Mesothelial cell of epicardium (in vitro differentiated cells): ENCODE measurements around the gene UVSSA. TPM values are rescaled to one million over a fixed set of nuclear protein-coding genes. Genes with fewer than 3 reads are reported as not detected.

ENCODE experiments used
- DNase-seq, 2 experiments: peaks; one replicate each; pipeline ENCODE4 v3.0.0; 2021; ENCODE audit warnings: low spot score in 2 of 2; ENCODE audit not compliant: unreplicated experiment in 2 of 2
- H3K27ac Mint-ChIP-seq: 2 replicates; pipeline ENCODE4 v1.8.0; 2021; ENCODE audit warnings: mixed read lengths
- H3K27me3 Mint-ChIP-seq: 2 replicates; pipeline ENCODE4 v1.8.0; 2021; ENCODE audit warnings: low read depth, mixed read lengths
- H3K36me3 Mint-ChIP-seq: 2 replicates; pipeline ENCODE4 v1.8.0; 2021; ENCODE audit warnings: mixed read lengths
- H3K4me1 Mint-ChIP-seq: 2 replicates; pipeline ENCODE4 v1.8.0; 2021; ENCODE audit warnings: mixed read lengths
- H3K4me3 Mint-ChIP-seq: 2 replicates; pipeline ENCODE4 v1.8.0; 2021; ENCODE audit warnings: mild to moderate bottlenecking, moderate library complexity, mixed read lengths
- H3K9me3 Mint-ChIP-seq: 2 replicates; pipeline ENCODE4 v1.8.0; 2021; ENCODE audit warnings: mixed read lengths
- total RNA-seq: library from RNA; stranded (reverse); gene quantifications from 3 replicates; pipeline ENCODE4 v1.2.1, GENCODE V29; 2021
- TF ChIP-seq, protein P1 (sequence below): fragments of 200-600 bp; sonication (generic); IDR thresholded peaks from one replicate; pipeline ENCODE4 v1.5.0; 2021; ENCODE audit warnings: antibody characterized with exemption; ENCODE audit not compliant: unreplicated experiment

UVSSA gene
- total RNA-seq, 1 donor from 2014 or later = 62.9 TPM

DNA sequence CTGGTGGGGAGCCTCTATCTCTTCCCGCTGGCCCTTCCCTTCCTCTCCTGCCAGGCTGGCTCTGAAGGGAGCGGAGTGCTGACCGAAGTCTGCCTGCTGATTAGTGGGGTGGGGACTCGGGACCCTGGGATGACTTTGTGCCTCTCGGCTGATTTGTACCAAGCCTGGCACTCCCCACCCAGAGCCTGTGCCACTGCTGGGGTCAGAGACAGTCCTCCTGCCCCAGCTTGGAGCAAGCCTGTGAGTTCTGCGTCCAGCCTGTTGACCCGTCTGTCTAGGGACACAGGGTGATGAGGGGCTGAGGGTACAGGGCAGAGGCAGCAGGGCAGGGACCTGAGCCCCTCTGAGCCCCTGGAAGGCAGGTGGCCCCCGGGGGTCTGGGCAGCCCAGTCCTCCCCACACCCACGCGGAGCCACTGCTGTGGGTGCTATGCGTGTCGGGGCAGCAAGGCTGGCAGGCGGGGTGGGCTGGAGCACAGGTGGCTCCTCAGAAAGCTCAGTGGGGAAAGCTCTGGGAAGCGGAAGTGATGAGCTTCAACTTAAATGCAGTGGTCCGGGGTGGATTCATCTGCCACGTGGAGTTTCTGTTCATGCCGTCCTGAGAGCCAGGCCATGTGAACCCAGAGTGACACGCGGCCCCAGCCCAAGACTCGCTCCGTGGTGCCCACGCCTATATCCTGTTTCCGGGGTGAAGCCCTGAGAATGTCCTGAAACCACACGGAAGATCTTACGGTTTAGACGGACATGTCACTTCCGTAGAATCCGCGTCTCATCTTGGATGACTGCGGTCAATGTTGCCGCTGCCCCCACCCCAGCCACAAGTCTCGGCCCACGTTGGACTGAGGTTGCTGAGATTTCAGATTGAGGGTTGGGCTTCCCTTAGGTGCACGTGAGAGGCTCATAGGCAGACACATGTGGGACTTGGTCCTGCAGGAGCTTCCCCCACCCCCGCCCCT is 21.1 kb upstream of the UVSSA start:
- no peak overlapping the region for H3K27ac Mint-ChIP-seq

GRCh38 chr4:1326751-1327525 is 20.1 kb upstream of the UVSSA start:
- Mint-ChIP-seq H3K9me3 (no peaks in the 10 kb centered on the region), H3K27ac (no peak overlapping the region), H3K27me3 (no peaks in the 10 kb centered on the region), H3K36me3 (peaks cover 12% of the 10 kb centered on the region), H3K4me1 (no peaks in the 10 kb centered on the region), H3K4me3 (no peak overlapping the region)
- DNase-seq = no peak
- TF ChIP-seq, protein P1, sequence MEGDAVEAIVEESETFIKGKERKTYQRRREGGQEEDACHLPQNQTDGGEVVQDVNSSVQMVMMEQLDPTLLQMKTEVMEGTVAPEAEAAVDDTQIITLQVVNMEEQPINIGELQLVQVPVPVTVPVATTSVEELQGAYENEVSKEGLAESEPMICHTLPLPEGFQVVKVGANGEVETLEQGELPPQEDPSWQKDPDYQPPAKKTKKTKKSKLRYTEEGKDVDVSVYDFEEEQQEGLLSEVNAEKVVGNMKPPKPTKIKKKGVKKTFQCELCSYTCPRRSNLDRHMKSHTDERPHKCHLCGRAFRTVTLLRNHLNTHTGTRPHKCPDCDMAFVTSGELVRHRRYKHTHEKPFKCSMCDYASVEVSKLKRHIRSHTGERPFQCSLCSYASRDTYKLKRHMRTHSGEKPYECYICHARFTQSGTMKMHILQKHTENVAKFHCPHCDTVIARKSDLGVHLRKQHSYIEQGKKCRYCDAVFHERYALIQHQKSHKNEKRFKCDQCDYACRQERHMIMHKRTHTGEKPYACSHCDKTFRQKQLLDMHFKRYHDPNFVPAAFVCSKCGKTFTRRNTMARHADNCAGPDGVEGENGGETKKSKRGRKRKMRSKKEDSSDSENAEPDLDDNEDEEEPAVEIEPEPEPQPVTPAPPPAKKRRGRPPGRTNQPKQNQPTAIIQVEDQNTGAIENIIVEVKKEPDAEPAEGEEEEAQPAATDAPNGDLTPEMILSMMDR = no peak

More for the DNA sequence above, 21.1 kb upstream of the UVSSA start:
- DNase-seq = no peak
- peaks cover 4% of the 10 kb centered on the region for H3K9me3 Mint-ChIP-seq
- no peaks in the 10 kb centered on the region for H3K27me3 Mint-ChIP-seq
- no peaks in the 10 kb centered on the region for H3K4me1 Mint-ChIP-seq
- peaks cover 16% of the 10 kb centered on the region for H3K36me3 Mint-ChIP-seq
- TF ChIP-seq, protein P1 = no peak
- H3K4me3 Mint-ChIP-seq = no peak overlapping the region

DNA sequence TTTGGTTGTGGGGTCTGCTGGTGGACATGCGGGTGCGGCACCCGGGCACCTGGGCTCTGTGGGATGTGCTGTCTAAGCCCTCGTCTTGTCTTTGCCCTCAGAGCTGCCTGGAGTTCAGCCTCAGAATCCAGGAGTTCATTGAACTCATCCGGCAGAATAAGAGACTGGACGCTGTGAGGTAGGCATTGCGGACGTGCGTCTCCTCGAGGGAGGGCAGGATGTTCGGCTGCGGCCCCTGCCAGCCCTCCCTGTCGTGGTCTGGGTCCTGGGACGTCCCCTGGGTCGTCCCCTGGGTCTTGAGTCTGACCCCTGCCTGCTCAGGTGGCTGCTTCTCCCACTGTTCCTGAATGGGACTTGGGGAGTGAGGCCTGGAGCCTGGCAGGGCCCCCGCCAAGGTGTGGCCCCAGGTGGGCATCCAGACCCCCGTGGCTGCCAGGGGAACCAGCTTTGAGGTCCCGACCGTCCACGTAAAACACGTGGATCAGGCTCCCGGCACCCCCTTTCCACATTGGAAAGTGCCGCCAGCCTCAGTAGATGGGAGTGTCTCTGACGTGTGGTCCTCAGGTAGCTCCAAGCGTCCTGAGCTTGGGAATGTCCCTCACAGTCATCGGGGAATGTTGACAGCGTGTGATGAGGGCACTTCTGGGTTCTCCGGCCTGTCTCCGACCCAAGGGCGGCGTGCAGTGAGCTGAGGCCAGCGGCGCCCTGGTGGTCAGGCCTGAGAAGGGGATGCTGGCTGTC is 19.3 kb upstream of the UVSSA start:
- Mint-ChIP-seq H3K9me3 (no peaks in the 10 kb centered on the region), H3K36me3 (peaks cover 9% of the 10 kb centered on the region), H3K27ac (no peak overlapping the region), H3K4me3 (no peak overlapping the region), H3K4me1 (no peaks in the 10 kb centered on the region), H3K27me3 (no peaks in the 10 kb centered on the region)
- TF ChIP-seq, protein P1 = no peak
- no peak for DNase-seq

GRCh38 chr4:1328267-1329155 is 18.5 kb upstream of the UVSSA start:
- Mint-ChIP-seq H3K36me3 (peaks cover 7% of the 10 kb centered on the region), H3K27me3 (no peaks in the 10 kb centered on the region), H3K9me3 (no peaks in the 10 kb centered on the region), H3K27ac (no peak overlapping the region), H3K4me1 (no peaks in the 10 kb centered on the region), H3K4me3 (no peak overlapping the region)
- TF ChIP-seq, protein P1 = peak; percentile 17
- no peak for DNase-seq
